Naive thymus-derived CD8-positive, alpha-beta T cell (primary cell): Measurements from ENCODE around the gene ATG10. TPM values are rescaled to one million over a fixed set of nuclear protein-coding genes. Genes with fewer than 3 reads are reported as not detected.
A peak's percentile ranks its signal among the peaks of the same experiment; 100 is the strongest.
"Not testable (repeated sequence)": the region's sequence is repeated elsewhere in the genome, so short reads cannot be mapped to it uniquely, and the experiment has no call there.

Source experiments
- ATAC-seq, 2 donors: fragments of 150-1000 bp; cut with Tn5 transposase in 1 of 2; sonication (Bioruptor Pico), chemical (Tn5 transposase) in 1 of 2; 1 replicate in 1 of 2; 2 replicates in 1 of 2; pipeline ENCODE4 v1.10.0; 2021; ENCODE audit warnings: mild to moderate bottlenecking in 2 of 2, moderate library complexity in 2 of 2
- POLR2A ChIA-PET: fragments of 350-600 bp; sonication (Branson Sonifier 250); formaldehyde crosslinking; loops from one replicate; lab custom pipeline; 2021; ENCODE audit warnings: antibody characterized with exemption; lab: Charles Lee
- DNase-seq, 10 donors: peaks; one replicate each; pipeline versions ENCODE4 v3.0.0 to v3.0.0-alpha.2; 2020 to 2022
- H3K27ac Mint-ChIP-seq, 10 donors: one replicate each; pipeline ENCODE4 v1.8.0; 2020 to 2022; ENCODE audit warnings: mild to moderate bottlenecking in 10 of 10, mixed read lengths in 10 of 10, moderate library complexity in 4 of 10, inconsistent platforms in 1 of 10
- H3K27me3 Mint-ChIP-seq, 5 donors: one replicate each; pipeline ENCODE4 v1.8.0; 2021 to 2022; ENCODE audit warnings: mixed read lengths in 5 of 5
- H3K36me3 Mint-ChIP-seq, 3 donors: one replicate each; pipeline ENCODE4 v1.8.0; 2020 to 2022; ENCODE audit warnings: mixed read lengths in 3 of 3, mild to moderate bottlenecking in 2 of 3, inconsistent platforms in 1 of 3
- H3K4me1 Mint-ChIP-seq, 4 donors: one replicate each; pipeline ENCODE4 v1.8.0; 2021 to 2022; ENCODE audit warnings: mixed read lengths in 4 of 4
- H3K4me3 Mint-ChIP-seq, 10 donors: one replicate each; pipeline ENCODE4 v1.8.0; 2020 to 2022; ENCODE audit warnings: mild to moderate bottlenecking in 10 of 10, mixed read lengths in 10 of 10, moderate library complexity in 6 of 10, inconsistent platforms in 1 of 10
- H3K9me3 Mint-ChIP-seq, 9 donors: one replicate each; pipeline ENCODE4 v1.8.0; 2020 to 2022; ENCODE audit warnings: mixed read lengths in 9 of 9, mild to moderate bottlenecking in 3 of 9, inconsistent platforms in 1 of 9, moderate library complexity in 1 of 9
- polyA plus RNA-seq, 3 donors: library from polyadenylated mRNA; unstranded; fragments of 300-500 nt; fragmentation: Illumina TruSeq; gene quantifications; one replicate each; pipeline ENCODE4 v1.2.3, GENCODE V29; 2021
- total RNA-seq, 8 experiments: library from RNA in 2 of 8; stranded (reverse) in 2 of 8; gene quantifications; one replicate each; pipeline ENCODE4 v1.2.3 and lab custom pipeline; 2021 to 2026

Gene ATG10
- total and polyA plus RNA-seq, 5 experiments from 2014 or later, result 9.2 to 11.8 (median 9.8) TPM

GRCh38 chr5:82269363-82269762, 297.5 kb downstream of the ATG10 start:
- H3K36me3 Mint-ChIP-seq, result peaks cover 26 to 29% (median 27%) of the 10 kb centered on the region in 3 donors

DNA sequence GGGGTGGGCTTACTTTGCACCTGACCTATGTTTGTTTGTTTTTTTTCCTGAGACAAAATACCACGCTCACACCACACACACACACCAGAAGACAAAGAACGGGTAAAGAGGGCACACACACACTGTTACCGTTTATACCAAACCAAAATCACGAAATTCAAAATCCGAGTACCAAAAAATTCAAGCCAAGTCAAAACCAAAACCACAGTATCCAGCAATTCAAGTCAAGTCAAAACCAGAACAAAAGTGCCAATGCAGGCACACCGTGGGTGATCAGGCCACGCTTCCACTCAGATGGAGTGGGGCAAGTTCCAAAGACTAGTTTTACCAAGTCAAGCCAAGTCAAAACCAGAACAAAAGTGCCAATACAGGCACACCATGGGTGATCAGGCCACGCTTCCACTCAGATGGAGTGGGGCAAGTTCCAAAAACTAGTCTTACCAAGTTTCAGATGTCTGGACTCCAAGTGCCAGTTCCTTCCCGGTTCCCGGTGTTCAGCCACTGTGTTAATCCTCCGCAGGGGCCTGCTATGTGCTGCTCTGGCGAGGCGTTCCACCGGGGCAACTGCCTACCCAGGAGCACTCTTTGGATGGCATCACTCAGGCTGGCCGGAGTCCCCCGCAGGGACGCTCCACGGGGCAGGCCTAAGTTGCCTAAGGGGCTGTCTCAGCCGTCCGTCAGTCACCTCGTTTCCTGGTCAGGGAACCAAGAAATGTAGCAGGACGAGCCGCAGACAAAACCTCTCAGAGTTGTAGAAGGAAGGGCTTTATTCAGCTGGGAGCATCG, 300.9 kb downstream of the ATG10 start:
- H3K36me3 Mint-ChIP-seq, result peaks cover 33 to 56% (median 46%) of the 10 kb centered on the region in 3 donors
- H3K4me3 Mint-ChIP-seq, result peak overlapping the region in 1 of 10 donors; percentile 46
- peak overlapping the region in 3 of 10 donors; percentile 12 to 64 (median 46) for H3K27ac Mint-ChIP-seq
- H3K4me1 Mint-ChIP-seq, result peaks cover 5 to 43% (median 34%) of the 10 kb centered on the region in 4 donors
- ATAC-seq, DNase-seq, H3K27me3 Mint-ChIP-seq: not testable (repeated sequence)
- H3K9me3 Mint-ChIP-seq, result peaks cover 0 to 15% (median 3%) of the 10 kb centered on the region in 9 donors
- POLR2A ChIA-PET, result interaction anchor here (0.5 kb wide), 1 partner anchor 537 kb away, joined by 3 read pairs; no protein-coding TSS in a partner anchor

More at GRCh38 chr5:82269363-82269762, 297.5 kb downstream of the ATG10 start:
- ATAC-seq, H3K4me3 Mint-ChIP-seq, H3K27ac Mint-ChIP-seq, H3K27me3 Mint-ChIP-seq, POLR2A ChIA-PET, DNase-seq: not testable (repeated sequence)
- peaks cover 0 to 18% (median 14%) of the 10 kb centered on the region in 4 donors for H3K4me1 Mint-ChIP-seq
- peaks cover 0 to 24% (median 6%) of the 10 kb centered on the region in 9 donors for H3K9me3 Mint-ChIP-seq

DNA sequence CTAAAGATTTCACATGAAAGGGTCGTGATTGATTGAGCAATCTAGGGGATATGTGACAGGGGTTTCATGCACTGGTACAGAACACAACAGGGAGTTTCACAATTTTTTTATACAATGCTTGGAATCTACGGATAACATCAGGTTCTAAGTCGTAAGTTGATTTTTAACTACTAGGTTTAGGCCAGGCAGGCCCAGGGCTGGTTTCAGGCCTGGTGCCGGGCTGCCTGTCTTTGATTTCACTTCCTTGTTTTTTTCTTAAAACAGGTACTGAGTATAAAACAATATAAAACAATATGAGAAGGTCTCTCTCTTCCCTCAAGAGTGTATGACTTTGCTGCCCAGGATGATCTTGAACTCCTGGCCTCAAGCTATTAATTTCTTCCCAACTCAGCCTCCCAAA, 301.6 kb downstream of the ATG10 start:
- not testable (repeated sequence) for DNase-seq, H3K4me3 Mint-ChIP-seq, H3K9me3 Mint-ChIP-seq, ATAC-seq, H3K27me3 Mint-ChIP-seq
- peaks cover 9 to 50% (median 37%) of the 10 kb centered on the region in 4 donors for H3K4me1 Mint-ChIP-seq
- peak overlapping the region in 3 of 10 donors; percentile 12 to 46 (median 28) for H3K27ac Mint-ChIP-seq
- POLR2A ChIA-PET, result interaction anchor here (0.5 kb wide), 1 partner anchor 538 kb away, joined by 3 read pairs; no protein-coding TSS in a partner anchor
- H3K36me3 Mint-ChIP-seq, result peaks cover 28 to 58% (median 41%) of the 10 kb centered on the region in 3 donors

GRCh38 chr5:82274343-82275211, 302.8 kb downstream of the ATG10 start:
- DNase-seq (no peak), ATAC-seq (no peak)
- Mint-ChIP-seq H3K9me3 (peaks cover 0 to 2% (median 0%) of the 10 kb centered on the region in 9 donors), H3K27me3 (no peaks in the 10 kb centered on the region), H3K4me1 (peaks cover 13 to 57% (median 47%) of the 10 kb centered on the region in 4 donors), H3K27ac (peak overlapping the region in 5 of 10 donors; percentile 16 to 62 (median 28)), H3K4me3 (peak overlapping the region in 1 of 10 donors; percentile 56), H3K36me3 (peaks cover 20 to 51% (median 40%) of the 10 kb centered on the region in 3 donors)
- POLR2A ChIA-PET, result no interaction called here

GRCh38 chr5:82275216-82275664, 303.4 kb downstream of the ATG10 start:
- POLR2A ChIA-PET, result no interaction called here
- H3K27ac Mint-ChIP-seq, result peak overlapping the region in 2 of 10 donors; percentile 16 to 34

GRCh38 chr5:82276800-82277612, 305.2 kb downstream of the ATG10 start:
- Mint-ChIP-seq H3K9me3 (no peaks in the 10 kb centered on the region), H3K27ac (peak overlapping the region; percentile 68 to 99 (median 97)), H3K27me3 (no peaks in the 10 kb centered on the region), H3K4me3 (peak overlapping the region; percentile 93 to 98 (median 95)), H3K36me3 (peaks cover 20 to 45% (median 31%) of the 10 kb centered on the region in 3 donors), H3K4me1 (peaks cover 19 to 55% (median 45%) of the 10 kb centered on the region in 4 donors)
- DNase-seq, result no peak
- no peak for ATAC-seq
- POLR2A ChIA-PET, result interaction anchor here (0.6 to 2.0 kb wide), 5 partner anchors 21 to 963 kb away, joined by 3 to 11 read pairs (median 5); no protein-coding TSS in a partner anchor

More at GRCh38 chr5:82275216-82275664, 303.4 kb downstream of the ATG10 start:
- ATAC-seq (no peak), DNase-seq (no peak)
- Mint-ChIP-seq H3K4me3 (peak overlapping the region in 3 of 10 donors; percentile 5 to 48 (median 20)), H3K9me3 (peaks cover 0 to 2% (median 0%) of the 10 kb centered on the region in 9 donors), H3K36me3 (peaks cover 20 to 48% (median 34%) of the 10 kb centered on the region in 3 donors), H3K27me3 (no peaks in the 10 kb centered on the region), H3K4me1 (peaks cover 15 to 57% (median 48%) of the 10 kb centered on the region in 4 donors)

- ATAC-seq (peak; percentile 2 to 7), DNase-seq (no peak)
- H3K4me3 Mint-ChIP-seq, result peak overlapping the region; percentile 93 to 98 (median 95)
- POLR2A ChIA-PET, result interaction anchor here (0.7 to 2.3 kb wide), 4 partner anchors 21 to 800 kb away, joined by 3 to 11 read pairs (median 6); partner anchors contain the start of genes TMEM167A and XRCC4
- H3K27ac Mint-ChIP-seq, result peak overlapping the region; percentile 95 to 99 (median 97)
- no peaks in the 10 kb centered on the region for H3K27me3 Mint-ChIP-seq
- H3K36me3 Mint-ChIP-seq, result peaks cover 20 to 42% (median 28%) of the 10 kb centered on the region in 3 donors
- no peaks in the 10 kb centered on the region for H3K9me3 Mint-ChIP-seq
- peaks cover 19 to 51% (median 41%) of the 10 kb centered on the region in 4 donors for H3K4me1 Mint-ChIP-seq
Observed at GRCh38 chr5:82277613-82277986, 305.8 kb downstream of the ATG10 start.

DNA sequence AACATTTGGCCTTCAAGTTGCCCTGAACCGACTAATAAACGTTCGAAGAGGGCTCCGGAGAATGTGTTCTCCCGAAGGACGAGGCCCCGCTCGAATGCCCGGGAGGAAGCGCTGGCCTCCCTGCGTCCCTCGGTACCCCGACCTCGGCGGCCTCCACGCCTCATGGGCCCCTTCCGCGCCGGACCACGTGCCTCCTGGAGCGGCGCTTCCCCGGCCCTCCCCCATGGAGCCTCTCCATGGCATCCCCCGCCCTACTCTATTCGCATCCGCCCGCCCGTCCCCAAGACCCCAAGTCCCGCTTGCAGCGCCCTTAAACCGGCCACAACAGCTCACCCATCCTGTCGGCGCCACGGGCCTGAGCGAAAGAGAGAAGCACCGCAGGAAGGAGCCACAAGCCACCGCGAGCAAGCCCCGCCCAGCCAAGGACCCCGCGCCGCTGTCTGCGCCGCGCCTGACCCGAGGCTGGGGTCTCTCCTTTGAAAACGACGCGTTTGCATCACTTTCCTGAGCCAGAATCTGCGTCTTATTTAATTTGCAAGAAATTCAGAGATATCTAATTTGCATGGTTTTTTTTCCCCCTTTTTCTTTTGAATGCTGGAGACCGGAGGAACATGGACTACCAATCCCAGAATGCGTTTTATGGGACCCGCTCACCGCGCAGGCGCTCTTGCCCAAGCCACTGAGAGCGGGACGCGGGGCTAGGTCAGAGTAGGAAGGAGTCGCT, 306.3 kb downstream of the ATG10 start, which contains the start of gene RPS23:
Gene RPS23, minus strand, starts transcription at position 368 of the 724 bp plus-strand sequence. Its CDS starts 31 bp downstream, at position 337.
- Mint-ChIP-seq H3K9me3 (no peaks in the 10 kb centered on the region), H3K4me1 (peaks cover 19 to 47% (median 38%) of the 10 kb centered on the region in 4 donors), H3K27ac (peak within 1 kb of the TSS; percentile 95 to 99 (median 97)), H3K4me3 (peak within 1 kb of the TSS; percentile 93 to 98 (median 95)), H3K27me3 (no peaks in the 10 kb centered on the region), H3K36me3 (peaks cover 20 to 41% (median 25%) of the 10 kb centered on the region in 3 donors)
- DNase-seq (peak; percentile 72 to 94 (median 84)), ATAC-seq (peak; percentile 91 to 92)
- POLR2A ChIA-PET, result interaction anchor here (0.6 to 2.3 kb wide), 7 partner anchors 18 to 977 kb away, joined by 3 to 11 read pairs (median 5); partner anchors contain the start of genes SSBP2, TMEM167A, XRCC4 and ZCCHC9

DNA sequence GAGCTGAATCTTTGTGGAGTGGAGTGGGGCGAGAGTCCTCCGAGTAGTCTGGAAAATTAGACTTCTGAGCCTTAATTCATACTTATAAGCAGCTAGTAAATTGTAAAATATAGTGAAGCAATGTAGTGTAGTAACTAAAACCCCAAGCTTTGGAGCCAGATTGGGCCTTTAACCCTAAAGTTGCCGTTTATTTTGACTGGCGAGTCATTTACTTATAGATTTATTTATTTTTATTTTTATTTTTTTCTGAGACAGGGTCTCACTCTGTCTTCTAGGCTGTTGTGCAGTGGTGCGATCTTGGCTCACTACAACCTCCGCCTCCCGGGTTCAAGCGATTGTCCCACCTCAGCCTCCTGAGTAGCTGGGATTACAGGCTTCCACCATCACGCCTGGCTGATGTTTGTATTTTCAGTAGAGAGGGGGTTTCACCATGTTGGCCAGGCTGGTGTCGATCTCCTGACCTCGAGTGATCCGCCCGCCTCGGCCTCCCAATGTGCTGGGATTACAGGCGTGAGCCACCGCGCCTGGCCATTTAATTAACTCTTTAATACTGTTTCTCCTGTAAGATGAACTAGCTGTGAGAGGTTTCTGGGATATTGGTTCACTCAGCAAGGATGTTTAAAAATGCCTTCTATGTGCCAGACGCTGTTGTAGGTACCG, 307.0 kb downstream of the ATG10 start:
- H3K27ac Mint-ChIP-seq, result peak overlapping the region; percentile 95 to 99 (median 97)
- H3K4me1 Mint-ChIP-seq, result peaks cover 19 to 41% (median 36%) of the 10 kb centered on the region in 4 donors
- ATAC-seq (no peak), DNase-seq (no peak)
- H3K9me3 Mint-ChIP-seq, result no peaks in the 10 kb centered on the region
- no peaks in the 10 kb centered on the region for H3K27me3 Mint-ChIP-seq
- POLR2A ChIA-PET, result interaction anchor here (0.6 to 2.3 kb wide), 6 partner anchors 18 to 977 kb away, joined by 3 to 11 read pairs (median 6); partner anchors contain the start of genes SSBP2, TMEM167A, XRCC4 and ZCCHC9
- H3K36me3 Mint-ChIP-seq, result peaks cover 19 to 36% (median 23%) of the 10 kb centered on the region in 3 donors
- H3K4me3 Mint-ChIP-seq, result peak overlapping the region; percentile 93 to 98 (median 95)

DNA sequence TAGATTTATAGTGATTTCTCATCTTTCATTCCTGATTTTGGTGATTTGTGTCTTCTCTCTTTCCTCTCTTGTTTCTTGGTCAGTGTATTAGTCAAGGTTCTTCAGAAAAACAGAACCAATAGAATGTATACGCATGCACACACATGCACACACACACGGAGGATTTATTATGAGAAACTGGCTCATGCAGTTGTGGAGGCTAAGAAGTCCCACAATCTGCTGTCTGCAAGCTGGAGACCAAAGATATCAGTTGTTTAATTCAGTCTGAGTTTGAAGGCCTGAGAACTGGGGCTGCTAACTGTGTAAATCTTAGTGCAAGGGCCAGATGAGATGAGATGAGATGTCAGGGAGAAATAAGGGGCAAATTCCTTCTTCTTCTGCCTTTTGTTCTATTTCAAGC, 312.1 kb downstream of the ATG10 start:
- no peaks in the 10 kb centered on the region for H3K9me3 Mint-ChIP-seq
- no peak overlapping the region for H3K27ac Mint-ChIP-seq
- POLR2A ChIA-PET, result interaction anchor here (0.7 kb wide), 2 partner anchors 16 to 793 kb away, joined by 3 read pairs; partner anchors contain the start of genes TMEM167A and XRCC4
- H3K4me1 Mint-ChIP-seq, result peaks cover 5 to 10% (median 7%) of the 10 kb centered on the region in 4 donors
- DNase-seq (no peak), ATAC-seq (no peak)
- H3K27me3 Mint-ChIP-seq, result peaks cover 0 to under 1% (median 0%) of the 10 kb centered on the region in 5 donors
- no peaks in the 10 kb centered on the region for H3K36me3 Mint-ChIP-seq
- H3K4me3 Mint-ChIP-seq, result no peak overlapping the region
